Right lobe of liver (tissue), 6 donors: Measurements from ENCODE around the gene NUP58. TPM values are rescaled to one million over a fixed set of nuclear protein-coding genes. Genes with fewer than 3 reads are reported as not detected.
A peak's percentile ranks its signal among the peaks of the same experiment; 100 is the strongest.

Source experiments
- ATAC-seq, 4 donors: fragments of 200-7000 bp; cut with Tn5 transposase; one replicate each; pipeline ENCODE4 v1.9.1; 2020; ENCODE audit warnings: mild to moderate bottlenecking in 4 of 4, moderate library complexity in 4 of 4
- DNase-seq, 3 donors: peaks; one replicate each; pipeline ENCODE4 v3.0.0-alpha.2; 2020
- H3K27ac ChIP-seq, 3 donors: fragments of 200-600 bp; one replicate each; pipeline ENCODE4 v1.8.0; 2022
- H3K27me3 ChIP-seq, 2 donors: fragments of 200-600 bp; one replicate each; pipeline ENCODE4 v1.8.0; 2022
- H3K36me3 ChIP-seq, 4 donors: fragments of 200-600 bp; sonication (generic) in 1 of 4; one replicate each; pipeline versions ENCODE4 v1.5.1 to v1.8.0; 2017 to 2022; ENCODE audit warnings: control low read depth in 1 of 4
- H3K4me1 ChIP-seq, 4 donors: fragments of 200-600 bp; sonication (generic) in 1 of 4; one replicate each; pipeline versions ENCODE4 v1.5.1 to v1.8.0; 2017 to 2022; ENCODE audit warnings: control low read depth in 1 of 4
- H3K4me3 ChIP-seq, 3 donors: fragments of 200-600 bp; one replicate each; pipeline ENCODE4 v1.8.0; 2022
- H3K9me3 ChIP-seq, 4 donors: fragments of 200-600 bp; sonication (generic) in 1 of 4; one replicate each; pipeline versions ENCODE4 v1.5.1 to v1.8.0; 2017 to 2022; ENCODE audit warnings: control low read depth in 1 of 4
- CTCF ChIP-seq, 4 donors: fragments of 200-600 bp in 3 of 4; fragments of 450-650 bp in 1 of 4; IDR thresholded peaks; one replicate each; pipeline versions ENCODE4 v1.5.1 to v1.8.0; 2016 to 2022; ENCODE audit warnings: antibody characterized with exemption in 4 of 4, mild to moderate bottlenecking in 2 of 4
- POLR2A ChIP-seq: fragments of 450-650 bp; IDR thresholded peaks from one replicate; pipeline ENCODE4 v1.6.1; 2017; ENCODE audit warnings: antibody characterized with exemption, mild to moderate bottlenecking
- WGBS: methylation state at CpG from one replicate; pipeline ENCODE4 v1.1.6; 2018; ENCODE audit warnings: low coverage, low lambda C conversion rate; ENCODE audit not compliant: insufficient coverage; ENCODE audit errors: missing lambda C conversion rate; 5-methylcytosine and 5-hydroxymethylcytosine counted together
- intact Hi-C, 2 donors: fragments of 100-400 bp; cut with DNase I; formaldehyde crosslinking; loops; one replicate each; pipeline versions ENCODE4 v1.11.2 to v1.14.1; 2022
- total RNA-seq, 6 experiments: library from RNA; depleted of rRNA in 2 of 6; stranded (reverse); fragments of >200 nt in 2 of 6; fragmentation: NEBNext Ultra II Directional in 3 of 6; extraction: Animal tissue kit (Norgen Biotek cat#: 25700) in 3 of 6; gene quantifications; one replicate each; pipeline versions ENCODE4 v1.1.0 to v1.2.4, GENCODE V29; 2016 to 2023
- donor health status: DM: no; HTN: yes; CAD: no.
- donor health status: DM: no; HTN: no; CAD: no.
- donor health status: DM: no; HTN: no; CAD: no.
- donor health status: DM: no; HTN: yes; CAD: no.
- donor health status: DM: no; HTN: yes; CAD: no.

NUP58 gene
- total RNA-seq, 6 experiments from 2014 or later = 11.7 to 33.2 (median 21.6) TPM

- intact Hi-C loops = no loop called here
These were observed 39.2 kb upstream of the NUP58 start for GRCh38 chr13:25262261-25262660.

GRCh38 chr13:25266706-25267105, 34.7 kb upstream of the NUP58 start:
- no peak for DNase-seq
- H3K9me3 ChIP-seq = no peaks in the 10 kb centered on the region
- no peaks in the 10 kb centered on the region for H3K27me3 ChIP-seq
- intact Hi-C loops = no loop called here
- no peak for TF ChIP-seq CTCF (IDR thresholded peaks at IDR 0.05)
- TF ChIP-seq POLR2A = no peak
- no peak overlapping the region for H3K27ac ChIP-seq
- no peak overlapping the region for H3K4me3 ChIP-seq
- WGBS = 75% methylated on average over 5 of the region's 5 CpGs
- H3K36me3 ChIP-seq = peaks cover 0 to 33% (median 4%) of the 10 kb centered on the region in 4 donors
- no peak for ATAC-seq
- no peaks in the 10 kb centered on the region for H3K4me1 ChIP-seq

More at GRCh38 chr13:25262261-25262660, 39.2 kb upstream of the NUP58 start:
- TF ChIP-seq CTCF (IDR thresholded peaks at IDR 0.05) (no peak), POLR2A (no peak)
- Histone ChIP-seq H3K36me3 (peaks cover 0 to 63% (median 9%) of the 10 kb centered on the region in 4 donors), H3K9me3 (no peaks in the 10 kb centered on the region), H3K4me1 (no peaks in the 10 kb centered on the region), H3K4me3 (no peak overlapping the region), H3K27me3 (no peaks in the 10 kb centered on the region), H3K27ac (no peak overlapping the region)
- no peak for DNase-seq
- no peak for ATAC-seq
- WGBS = 96% methylated on average over 4 of the region's 4 CpGs

GRCh38 chr13:25267715-25268114, 33.7 kb upstream of the NUP58 start:
- Histone ChIP-seq H3K4me3 (no peak overlapping the region), H3K9me3 (no peaks in the 10 kb centered on the region), H3K27ac (no peak overlapping the region), H3K36me3 (peaks cover 0 to 28% (median 7%) of the 10 kb centered on the region in 4 donors), H3K4me1 (no peaks in the 10 kb centered on the region), H3K27me3 (no peaks in the 10 kb centered on the region)
- 75% methylated on average over 1 of the region's 1 CpG for WGBS
- no peak for DNase-seq
- TF ChIP-seq POLR2A (no peak), CTCF (IDR thresholded peaks at IDR 0.05) (peak in 3 of 4 donors; percentile 5 to 17 (median 9))
- ATAC-seq = peak in 2 of 4 donors; percentile 34 to 42
- intact Hi-C loops = no loop called here

- WGBS = 95% methylated on average over 4 of the region's 6 CpGs
- H3K27me3 ChIP-seq = no peaks in the 10 kb centered on the region
- no peaks in the 10 kb centered on the region for H3K9me3 ChIP-seq
- H3K4me1 ChIP-seq = no peaks in the 10 kb centered on the region
- H3K4me3 ChIP-seq = no peak overlapping the region
- no peak overlapping the region for H3K27ac ChIP-seq
- H3K36me3 ChIP-seq = peaks cover 0 to 30% (median 9%) of the 10 kb centered on the region in 4 donors
- ATAC-seq = no peak
- TF ChIP-seq POLR2A (no peak), CTCF (IDR thresholded peaks at IDR 0.05) (no peak)
- intact Hi-C loops = no loop called here
- DNase-seq = no peak
These were observed 32.9 kb upstream of the NUP58 start for GRCh38 chr13:25268561-25268960.

GRCh38 chr13:25276748-25277147, 24.7 kb upstream of the NUP58 start:
- ATAC-seq = no peak
- H3K27ac ChIP-seq = no peak overlapping the region
- 75% methylated on average over 2 of the region's 2 CpGs for WGBS
- H3K4me3 ChIP-seq = no peak overlapping the region
- intact Hi-C loops = no loop called here
- H3K36me3 ChIP-seq = peaks cover 0 to 8% (median 3%) of the 10 kb centered on the region in 4 donors
- no peaks in the 10 kb centered on the region for H3K27me3 ChIP-seq
- no peak for DNase-seq
- TF ChIP-seq CTCF (IDR thresholded peaks at IDR 0.05) (no peak), POLR2A (no peak)
- no peaks in the 10 kb centered on the region for H3K4me1 ChIP-seq
- no peaks in the 10 kb centered on the region for H3K9me3 ChIP-seq
